Measurements from ENCODE around the gene ARHGAP15. TPM values are rescaled to one million over a fixed set of nuclear protein-coding genes. Genes with fewer than 3 reads are reported as not detected.
A peak's percentile ranks its signal among the peaks of the same experiment; 100 is the strongest.

The ARHGAP15 gene
- polyA plus RNA-seq, 1 experiment = not detected

GRCh38 chr2:143581134-143581533, 451.9 kb downstream of the ARHGAP15 start:
- no peak for TF ChIP-seq CTCF (IDR thresholded peaks at IDR 0.05; ENCODE audit: insufficient read depth, low read depth, low read length)
- POLR2A ChIA-PET = no interaction called here
- no peak for DNase-seq (ENCODE audit: low read depth)
- Histone ChIP-seq H3K4me3 (ENCODE audit: low read depth, low read length) (no peak overlapping the region), H3K36me3 (ENCODE audit: control insufficient read depth, insufficient read depth, low read length) (no peaks in the 10 kb centered on the region), H3K27me3 (ENCODE audit: control insufficient read depth, insufficient read depth, low read length) (no peaks in the 10 kb centered on the region)
- CTCF ChIA-PET = interaction anchor here (0.9 to 1.0 kb wide), 2 partner anchors 9 to 19 kb away, joined by 3 read pairs; no protein-coding TSS in a partner anchor

DNA sequence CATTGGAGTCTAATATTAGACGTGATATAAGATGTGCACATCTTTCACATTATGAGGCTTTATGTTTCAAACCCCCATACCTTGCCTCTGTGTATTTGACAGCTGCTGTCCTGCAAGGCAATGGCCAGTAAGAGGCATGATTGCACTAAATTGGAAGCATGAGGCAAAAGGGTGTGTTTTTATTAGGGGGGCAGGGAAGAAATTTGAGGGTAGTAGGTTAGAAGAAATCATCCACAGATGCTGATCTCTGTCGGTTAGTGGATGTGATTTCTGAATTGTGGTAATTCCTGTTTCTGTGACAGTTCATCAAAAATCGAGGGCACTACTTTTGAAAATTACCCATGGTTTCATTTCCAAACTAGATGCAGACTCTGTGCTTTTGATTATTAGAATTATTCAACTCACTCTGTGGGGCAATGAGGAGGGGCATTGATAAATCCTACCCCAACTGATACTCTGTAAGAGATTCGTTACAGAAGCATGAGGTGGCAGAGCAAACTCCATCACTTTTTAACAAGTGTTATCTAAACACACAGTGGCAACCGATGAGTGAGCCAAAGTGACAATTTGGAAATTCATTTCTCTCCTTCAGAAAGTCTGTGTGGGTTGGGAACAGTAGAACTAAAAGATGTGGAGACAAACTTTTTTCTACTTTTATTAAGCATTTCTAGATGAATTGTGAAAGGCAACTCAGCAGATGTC, 453.0 kb downstream of the ARHGAP15 start:
- Histone ChIP-seq H3K36me3 (ENCODE audit: control insufficient read depth, insufficient read depth, low read length) (no peaks in the 10 kb centered on the region), H3K27me3 (ENCODE audit: control insufficient read depth, insufficient read depth, low read length) (no peaks in the 10 kb centered on the region), H3K4me3 (ENCODE audit: low read depth, low read length) (no peak overlapping the region)
- TF ChIP-seq CTCF (IDR thresholded peaks at IDR 0.05; ENCODE audit: insufficient read depth, low read depth, low read length) = peak; percentile 30
- CTCF ChIA-PET = interaction anchor here (0.6 to 1.0 kb wide), 3 partner anchors 8 to 359 kb away, joined by 3 read pairs; no protein-coding TSS in a partner anchor
- POLR2A ChIA-PET = no interaction called here
- no peak for DNase-seq (ENCODE audit: low read depth)

DNA sequence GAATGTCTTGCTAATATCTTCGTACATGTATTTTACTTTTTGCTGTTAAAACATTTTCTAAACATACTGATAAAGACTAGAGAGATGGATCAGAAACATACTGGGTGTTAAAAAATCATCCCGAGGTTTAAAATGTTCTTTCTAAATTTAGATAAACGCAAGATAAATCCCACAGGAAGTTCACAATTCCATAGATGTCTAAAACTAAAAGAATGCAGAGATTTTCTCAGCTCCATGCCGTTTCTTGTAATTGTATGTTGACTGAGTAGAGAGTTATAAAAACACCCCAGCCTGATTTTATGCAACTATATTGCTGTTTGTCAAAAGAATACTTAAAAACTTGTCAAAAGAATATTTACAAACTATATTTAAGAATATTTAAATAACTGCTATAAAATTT, 455.7 kb downstream of the ARHGAP15 start:
- no peak for TF ChIP-seq CTCF (IDR thresholded peaks at IDR 0.05; ENCODE audit: insufficient read depth, low read depth, low read length)
- no peaks in the 10 kb centered on the region for H3K27me3 ChIP-seq (ENCODE audit: control insufficient read depth, insufficient read depth, low read length)
- H3K4me3 ChIP-seq (ENCODE audit: low read depth, low read length) = no peak overlapping the region
- CTCF ChIA-PET = no interaction called here
- POLR2A ChIA-PET = no interaction called here
- H3K36me3 ChIP-seq (ENCODE audit: control insufficient read depth, insufficient read depth, low read length) = no peaks in the 10 kb centered on the region
- DNase-seq (ENCODE audit: low read depth) = no peak

GRCh38 chr2:143586119-143586518, 456.9 kb downstream of the ARHGAP15 start:
- CTCF ChIA-PET = interaction anchor here (0.6 kb wide), 1 partner anchor 345 kb away, joined by 4 read pairs; no protein-coding TSS in a partner anchor
- no peak for DNase-seq (ENCODE audit: low read depth)
- TF ChIP-seq CTCF (IDR thresholded peaks at IDR 0.05; ENCODE audit: insufficient read depth, low read depth, low read length) = no peak

DNA sequence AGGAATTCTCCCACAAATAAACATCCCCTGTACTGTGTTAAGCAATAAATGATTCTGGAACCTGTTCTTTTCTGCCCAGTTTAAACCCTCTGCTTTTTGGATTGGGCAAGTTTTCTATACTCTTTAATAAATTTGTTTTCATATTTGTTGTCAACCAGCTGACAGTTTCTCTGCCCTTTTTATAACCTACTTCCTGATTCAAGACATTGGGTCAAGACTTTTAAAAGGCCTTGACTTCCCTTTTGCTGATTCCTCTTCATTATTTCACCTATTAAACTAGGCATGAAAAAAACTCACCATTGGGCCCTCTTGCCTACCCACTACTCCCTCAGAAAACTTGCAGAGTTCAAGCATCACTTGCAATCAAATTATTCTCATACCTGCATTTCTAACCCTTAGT, 459.5 kb downstream of the ARHGAP15 start:
- TF ChIP-seq CTCF (IDR thresholded peaks at IDR 0.05; ENCODE audit: insufficient read depth, low read depth, low read length) = no peak
- CTCF ChIA-PET = interaction anchor here (1.4 kb wide), 1 partner anchor 17 kb away, joined by 3 read pairs; no protein-coding TSS in a partner anchor
- DNase-seq (ENCODE audit: low read depth) = no peak
- H3K36me3 ChIP-seq (ENCODE audit: control insufficient read depth, insufficient read depth, low read length) = no peaks in the 10 kb centered on the region
- H3K27me3 ChIP-seq (ENCODE audit: control insufficient read depth, insufficient read depth, low read length) = no peaks in the 10 kb centered on the region
- POLR2A ChIA-PET = no interaction called here
- H3K4me3 ChIP-seq (ENCODE audit: low read depth, low read length) = no peak overlapping the region

More at GRCh38 chr2:143586119-143586518, 456.9 kb downstream of the ARHGAP15 start:
- H3K36me3 ChIP-seq (ENCODE audit: control insufficient read depth, insufficient read depth, low read length) = no peaks in the 10 kb centered on the region
- no peak overlapping the region for H3K4me3 ChIP-seq (ENCODE audit: low read depth, low read length)
- H3K27me3 ChIP-seq (ENCODE audit: control insufficient read depth, insufficient read depth, low read length) = no peaks in the 10 kb centered on the region
- POLR2A ChIA-PET = no interaction called here
